Gastrocnemius medialis (tissue), 4 donors: ENCODE data around the gene TCF4.

Experiments
- POLR2A ChIP-seq, 2 donors: fragments of 450-650 bp; IDR thresholded peaks; one replicate each; pipeline ENCODE4 v1.6.1; 2017; ENCODE audit warnings: antibody characterized with exemption in 2 of 2, mild to moderate bottlenecking in 2 of 2, moderate library complexity in 2 of 2
- TF ChIP-seq, protein P1 (sequence below), 5 experiments: fragments of 450-650 bp in 3 of 5; fragments of 200-600 bp in 2 of 5; sonication (generic) in 2 of 5; IDR thresholded peaks in 4 of 5; conservative IDR thresholded peaks in 1 of 5; 1 replicate in 4 of 5; 2 replicates in 1 of 5; pipeline ENCODE4 v1.5.1; 2016 to 2019; ENCODE audit warnings: antibody characterized with exemption in 5 of 5, mild to moderate bottlenecking in 3 of 5, moderate library complexity in 3 of 5

DNA sequence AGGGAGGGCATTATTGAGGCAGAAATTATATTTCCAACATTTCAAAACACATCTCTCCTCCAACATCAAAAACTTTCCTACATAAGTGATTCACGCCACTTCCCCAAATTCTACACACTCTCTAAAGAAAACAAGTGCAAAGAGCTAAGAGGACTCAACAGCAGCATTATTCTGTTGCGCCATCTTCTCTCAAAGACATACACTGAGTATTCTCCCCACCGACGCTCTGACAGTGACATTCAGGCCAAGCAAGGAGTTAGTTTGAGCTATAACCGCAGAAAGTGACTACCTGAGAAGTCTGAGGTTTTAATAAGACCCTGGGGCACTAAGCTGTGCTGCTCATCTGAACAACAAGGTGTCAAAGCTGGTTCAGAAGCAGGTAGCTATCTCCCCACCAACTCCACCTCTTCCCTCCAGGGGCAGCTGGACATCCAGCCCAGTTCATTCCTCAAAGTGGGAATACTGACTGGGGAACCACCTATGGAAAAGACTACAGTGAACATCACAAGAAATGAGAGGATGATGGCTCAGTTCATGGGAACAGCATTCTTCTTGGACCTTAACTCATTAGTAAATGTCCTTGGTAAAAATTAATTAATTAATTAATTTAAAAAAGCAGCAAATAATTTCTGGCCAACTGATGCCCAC, 319.2 kb downstream of the TCF4 start:
- TF ChIP-seq POLR2A (IDR thresholded peaks at IDR 0.05) = no peak
- TF ChIP-seq, protein P1, sequence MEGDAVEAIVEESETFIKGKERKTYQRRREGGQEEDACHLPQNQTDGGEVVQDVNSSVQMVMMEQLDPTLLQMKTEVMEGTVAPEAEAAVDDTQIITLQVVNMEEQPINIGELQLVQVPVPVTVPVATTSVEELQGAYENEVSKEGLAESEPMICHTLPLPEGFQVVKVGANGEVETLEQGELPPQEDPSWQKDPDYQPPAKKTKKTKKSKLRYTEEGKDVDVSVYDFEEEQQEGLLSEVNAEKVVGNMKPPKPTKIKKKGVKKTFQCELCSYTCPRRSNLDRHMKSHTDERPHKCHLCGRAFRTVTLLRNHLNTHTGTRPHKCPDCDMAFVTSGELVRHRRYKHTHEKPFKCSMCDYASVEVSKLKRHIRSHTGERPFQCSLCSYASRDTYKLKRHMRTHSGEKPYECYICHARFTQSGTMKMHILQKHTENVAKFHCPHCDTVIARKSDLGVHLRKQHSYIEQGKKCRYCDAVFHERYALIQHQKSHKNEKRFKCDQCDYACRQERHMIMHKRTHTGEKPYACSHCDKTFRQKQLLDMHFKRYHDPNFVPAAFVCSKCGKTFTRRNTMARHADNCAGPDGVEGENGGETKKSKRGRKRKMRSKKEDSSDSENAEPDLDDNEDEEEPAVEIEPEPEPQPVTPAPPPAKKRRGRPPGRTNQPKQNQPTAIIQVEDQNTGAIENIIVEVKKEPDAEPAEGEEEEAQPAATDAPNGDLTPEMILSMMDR (IDR thresholded peaks at IDR 0.05 in 4 of 5, conservative IDR thresholded peaks at IDR 0.05 in 1 of 5) = no peak
